ENCODE data around the gene CPLX1.

- TF ChIP-seq CTCF (conservative IDR thresholded peaks at IDR 0.05; ENCODE audit: low read length) (no peak), EZH2phosphoT487 (IDR thresholded peaks at IDR 0.05; ENCODE audit: borderline replicate concordance, low read depth, low read length) (no peak)
Observed at GRCh38 chr4:826508-827208, 729 bp upstream of the CPLX1 start.
